ENCODE results near the gene GDI1. TPM values are rescaled to one million over a fixed set of nuclear protein-coding genes. Genes with fewer than 3 reads are reported as not detected.

GDI1 gene
- total and polyA plus RNA-seq, 9 of the 15 experiments (the other 6 are each of a cell fraction or from before 2014, with no cell fraction given) = 0.97 to 82.6 (median 37.5) TPM

DNA sequence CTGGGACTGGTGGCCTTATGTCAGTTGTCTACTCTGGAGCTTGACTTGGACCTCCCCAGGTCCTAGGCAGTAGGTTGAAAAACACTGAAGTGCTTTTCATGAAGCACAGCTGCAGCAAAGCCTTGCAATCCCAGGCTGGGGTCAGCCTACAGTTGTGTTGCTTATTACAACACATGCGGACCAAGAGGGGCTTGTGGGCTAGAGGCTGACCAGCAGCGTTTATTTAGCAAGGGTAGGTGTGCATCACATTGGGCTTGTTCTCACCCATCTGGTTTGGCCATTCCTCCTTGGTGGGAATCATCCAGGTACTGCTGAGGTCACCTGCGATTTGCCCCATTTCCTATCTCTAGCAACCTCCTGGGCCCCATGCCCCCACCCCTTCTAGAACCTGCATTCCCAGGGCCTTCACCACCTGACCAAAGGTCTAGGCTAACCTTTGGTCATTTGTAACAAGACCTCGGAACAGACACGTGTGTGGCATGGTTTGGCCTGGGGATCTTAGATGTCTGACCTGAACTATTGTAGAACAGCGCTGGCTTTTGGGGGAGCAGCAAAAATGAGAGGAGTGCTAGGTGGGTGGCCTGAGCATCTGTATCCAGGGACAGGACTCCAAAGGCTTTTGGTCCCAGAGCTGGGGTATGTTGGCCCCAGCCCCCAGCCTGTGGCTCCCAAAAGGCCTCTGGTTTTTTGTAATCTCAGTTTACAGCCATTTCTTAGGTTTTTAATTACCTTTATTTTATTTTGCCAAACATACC lies 35.7 kb upstream of the GDI1 start (continued):
- TF ChIP-seq DDX20 (tag; IDR thresholded peaks at IDR 0.05; ENCODE audit: low read depth) = no peak
- peak; percentile 94 for TF ChIP-seq KDM5B (IDR thresholded peaks at IDR 0.05; ENCODE audit: insufficient replicate concordance, low read depth, low read length)
- no peak for TF ChIP-seq RFX5 (IDR thresholded peaks at IDR 0.05; ENCODE audit: low read depth, low read length)
- TF ChIP-seq NR4A1 (CRISPR knock-in tag; IDR thresholded peaks at IDR 0.05) = no peak
- no peak for TF ChIP-seq NR4A1 (tag; IDR thresholded peaks at IDR 0.05)
- no peak for TF ChIP-seq PCBP1 (IDR thresholded peaks at IDR 0.05; ENCODE audit: low read depth, low read length, poor library complexity, severe bottlenecking)
- TF ChIP-seq CHD1 (IDR thresholded peaks at IDR 0.05; ENCODE audit: low read length) = no peak
- no peak for TF ChIP-seq ZNF277 (CRISPR knock-in tag; IDR thresholded peaks at IDR 0.05; ENCODE audit: borderline replicate concordance)
- 0 out of 2 replicates have a peak, but pooled peaks have one; percentile 20 for TF ChIP-seq DLX4 (CRISPR knock-in tag; IDR thresholded peaks at IDR 0.05)
- TF ChIP-seq SIN3A (IDR thresholded peaks at IDR 0.05; ENCODE audit: borderline replicate concordance in 2 of 2, control insufficient read depth in 1 of 2, low read depth in 2 of 2, low read length in 2 of 2) = peak in 1 of 2 experiments; percentile 93; a peak in 2 of 4 replicates
- TF ChIP-seq SIX5 (IDR thresholded peaks at IDR 0.05; ENCODE audit: borderline replicate concordance in 1 of 2, insufficient read depth in 1 of 2, low read depth in 1 of 2, low read length in 2 of 2) = no peak
- no peak for TF ChIP-seq CGGBP1 (CRISPR knock-in tag; IDR thresholded peaks at IDR 0.05)
- TF ChIP-seq USF1 (CRISPR knock-in tag; IDR thresholded peaks at IDR 0.05) = peak; percentile 49; the same call in 1 of the 2 replicates
- TF ChIP-seq, protein P1, sequence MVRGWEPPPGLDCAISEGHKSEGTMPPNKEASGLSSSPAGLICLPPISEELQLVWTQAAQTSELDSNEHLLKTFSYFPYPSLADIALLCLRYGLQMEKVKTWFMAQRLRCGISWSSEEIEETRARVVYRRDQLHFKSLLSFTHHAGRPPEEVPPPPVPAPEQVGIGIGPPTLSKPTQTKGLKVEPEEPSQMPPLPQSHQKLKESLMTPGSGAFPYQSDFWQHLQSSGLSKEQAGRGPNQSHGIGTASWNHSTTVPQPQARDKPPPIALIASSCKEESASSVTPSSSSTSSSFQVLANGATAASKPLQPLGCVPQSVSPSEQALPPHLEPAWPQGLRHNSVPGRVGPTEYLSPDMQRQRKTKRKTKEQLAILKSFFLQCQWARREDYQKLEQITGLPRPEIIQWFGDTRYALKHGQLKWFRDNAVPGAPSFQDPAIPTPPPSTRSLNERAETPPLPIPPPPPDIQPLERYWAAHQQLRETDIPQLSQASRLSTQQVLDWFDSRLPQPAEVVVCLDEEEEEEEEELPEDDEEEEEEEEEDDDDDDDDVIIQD (CRISPR knock-in tag; IDR thresholded peaks at IDR 0.05) = no peak
- TF ChIP-seq STAT5B (CRISPR knock-in tag; IDR thresholded peaks at IDR 0.05) = no peak
- TF ChIP-seq RB1 (IDR thresholded peaks at IDR 0.05; ENCODE audit: low read depth) = no peak
- TF ChIP-seq, protein P2, sequence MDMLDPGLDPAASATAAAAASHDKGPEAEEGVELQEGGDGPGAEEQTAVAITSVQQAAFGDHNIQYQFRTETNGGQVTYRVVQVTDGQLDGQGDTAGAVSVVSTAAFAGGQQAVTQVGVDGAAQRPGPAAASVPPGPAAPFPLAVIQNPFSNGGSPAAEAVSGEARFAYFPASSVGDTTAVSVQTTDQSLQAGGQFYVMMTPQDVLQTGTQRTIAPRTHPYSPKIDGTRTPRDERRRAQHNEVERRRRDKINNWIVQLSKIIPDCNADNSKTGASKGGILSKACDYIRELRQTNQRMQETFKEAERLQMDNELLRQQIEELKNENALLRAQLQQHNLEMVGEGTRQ (CRISPR knock-in tag; IDR thresholded peaks at IDR 0.05) = no peak
- TF ChIP-seq SETDB1 (IDR thresholded peaks at IDR 0.05; ENCODE audit: low read length) = no peak
